HCT116 (cell line): ENCODE data around the gene PBX1. TPM values are rescaled to one million over a fixed set of nuclear protein-coding genes. Genes with fewer than 3 reads are reported as not detected.

ENCODE experiments used
- ATAC-seq: fragments of 200-7000 bp; cut with Tn5 transposase; 2 replicates; pipeline ENCODE4 v1.9.1; 2020; ENCODE audit warnings: mild to moderate bottlenecking, moderate library complexity
- BruUV-seq: library from RNA; stranded (reverse); fragments of 400-500 nt; replicated peaks from 2 replicates; lab custom pipeline; 2021; lab: Mats Ljungman, UMichigan
- CTCF ChIA-PET: fragments of 300-600 bp; sonication (Branson Sonifier 250); formaldehyde crosslinking; loops from one replicate; lab custom pipeline; 2021; ENCODE audit warnings: antibody characterized with exemption; lab: Charles Lee
- POLR2A ChIA-PET: fragments of 300-600, 350-600 bp; sonication (Branson Sonifier 250); formaldehyde crosslinking; loops from one replicate; lab custom pipeline; 2021; ENCODE audit warnings: antibody characterized with exemption; lab: Charles Lee
- RAD21 ChIA-PET, 2 experiments: fragments of 300-600 bp; sonication (Branson Sonifier 250); formaldehyde crosslinking; loops; one replicate each; lab custom pipeline; 2023; ENCODE audit warnings: low total read pairs in 2 of 2; ENCODE audit not compliant: uncharacterized antibody in 2 of 2, unreplicated experiment in 2 of 2, low non-redundant PET in 1 of 2; lab: Charles Lee
- DNase-seq: peaks from one replicate; pipeline ENCODE4 v3.0.0-alpha.2; 2010; ENCODE audit warnings: low read depth, low spot score
- H2AFZ ChIP-seq: fragments of 200-600 bp; shearing (Covaris generic), sonication (generic); 2 replicates; pipeline ENCODE4 v1.6.1; 2017; ENCODE audit warnings: low read depth, mixed run types, mixed read lengths, antibody characterized with exemption, low read length; ENCODE audit not compliant: poor library complexity, severe bottlenecking
- H3K27ac ChIP-seq: 2 replicates; pipeline ENCODE4 v1.5.1; 2012; ENCODE audit warnings: low read depth, low read length
- H3K27me3 ChIP-seq: fragments of 200-600 bp; sonication (generic); 2 replicates; pipeline ENCODE4 v1.6.1; 2016; ENCODE audit warnings: mixed run types, low read length, mixed read lengths; ENCODE audit not compliant: insufficient read depth
- H3K36me3 ChIP-seq, 2 experiments: fragments of 200-500 bp in 1 of 2; fragments of 200-600 bp in 1 of 2; sonication (Bioruptor generic) in 1 of 2; sonication (generic) in 1 of 2; 2 replicates each; pipeline versions ENCODE4 v1.5.1 to v1.6.1; 2014 to 2016; ENCODE audit warnings: low read length in 2 of 2, inconsistent platforms in 1 of 2, mixed read lengths in 1 of 2, mixed run types in 1 of 2; ENCODE audit not compliant: insufficient read depth in 2 of 2, control insufficient read depth in 1 of 2
- H3K4me1 ChIP-seq, 2 experiments: fragments of 200-600 bp in 1 of 2; sonication (generic) in 1 of 2; 2 replicates each; pipeline versions ENCODE4 v1.5.1 to v1.6.1; 2012 to 2017; ENCODE audit warnings: low read length in 2 of 2, inconsistent platforms in 1 of 2, mild to moderate bottlenecking in 1 of 2, mixed read lengths in 1 of 2, mixed run types in 1 of 2, moderate library complexity in 1 of 2; ENCODE audit not compliant: insufficient read depth in 2 of 2, control insufficient read depth in 1 of 2
- H3K4me2 ChIP-seq: fragments of 200-600 bp; sonication (generic); 2 replicates; pipeline ENCODE4 v1.6.1; 2017; ENCODE audit warnings: mixed run types, low read length, mixed read lengths
- H3K4me3 ChIP-seq, 2 experiments: fragments of 200-600 bp in 1 of 2; sonication (generic) in 1 of 2; replicated peaks in 1 of 2; 2 replicates each; pipeline ENCODE4 v1.5.1; 2011 to 2016; ENCODE audit warnings: low read length in 2 of 2, control low read depth in 1 of 2, low read depth in 1 of 2, mild to moderate bottlenecking in 1 of 2, mixed read lengths in 1 of 2, mixed run types in 1 of 2
- H3K79me2 ChIP-seq: fragments of 200-600 bp; sonication (generic); 2 replicates; pipeline ENCODE4 v1.6.1; 2017; ENCODE audit warnings: mild to moderate bottlenecking, mixed run types, low read length, moderate library complexity, mixed read lengths; ENCODE audit not compliant: insufficient read depth
- H3K9ac ChIP-seq: fragments of 200-600 bp; sonication (generic); 2 replicates; pipeline ENCODE4 v1.6.1; 2016; ENCODE audit warnings: low read length, mixed read lengths
- H3K9me2 ChIP-seq: fragments of 200-600 bp; sonication (generic), shearing (Covaris generic); 2 replicates; pipeline ENCODE4 v1.6.1; 2017; ENCODE audit warnings: mixed run types, mild to moderate bottlenecking, moderate library complexity; ENCODE audit not compliant: insufficient read depth
- H3K9me3 ChIP-seq, 2 experiments: fragments of 200-500 bp in 1 of 2; fragments of 200-600 bp in 1 of 2; sonication (Bioruptor generic) in 1 of 2; sonication (generic) in 1 of 2; 2 replicates each; pipeline ENCODE4 v1.6.1; 2014 to 2017; ENCODE audit warnings: low read length in 2 of 2, mixed read lengths in 2 of 2, inconsistent platforms in 1 of 2, low read depth in 1 of 2, mild to moderate bottlenecking in 1 of 2, mixed run types in 1 of 2, moderate library complexity in 1 of 2; ENCODE audit not compliant: control insufficient read depth in 1 of 2, insufficient read depth in 1 of 2
- H4K20me1 ChIP-seq: fragments of 200-600 bp; sonication (generic), shearing (Covaris generic); 2 replicates; pipeline ENCODE4 v1.6.1; 2017; ENCODE audit warnings: mixed run types, mild to moderate bottlenecking, moderate library complexity; ENCODE audit not compliant: insufficient read depth
- EGR1 ChIP-seq: IDR thresholded peaks from 2 replicates; pipeline ENCODE4 v1.6.1; 2012; ENCODE audit warnings: low read depth
- ELF1 ChIP-seq: IDR thresholded peaks from 2 replicates; pipeline ENCODE4 v1.6.1; 2012; ENCODE audit warnings: low read depth, borderline replicate concordance
- EZH2 ChIP-seq: fragments of 200-600 bp; sonication (generic); IDR thresholded peaks from 2 replicates; pipeline ENCODE4 v1.6.1; 2017; ENCODE audit warnings: antibody characterized with exemption, mixed run types
- POLR2A ChIP-seq: IDR thresholded peaks from 2 replicates; pipeline ENCODE4 v1.7.0; 2011; ENCODE audit warnings: borderline replicate concordance; ENCODE audit not compliant: insufficient read depth, insufficient read length; ENCODE audit errors: extremely low read depth
- SIN3A ChIP-seq: IDR thresholded peaks from 2 replicates; pipeline ENCODE4 v1.6.1; 2012; ENCODE audit warnings: low read depth
- SP1 ChIP-seq: IDR thresholded peaks from 2 replicates; pipeline ENCODE4 v1.6.1; 2012; ENCODE audit warnings: low read depth
- SRF ChIP-seq: IDR thresholded peaks from 2 replicates; pipeline ENCODE4 v1.6.1; 2012; ENCODE audit warnings: low read depth
- YY1 ChIP-seq: IDR thresholded peaks from 2 replicates; pipeline ENCODE4 v1.6.1; 2011; ENCODE audit warnings: low read length, low read depth, moderate library complexity, mild to moderate bottlenecking; ENCODE audit not compliant: insufficient replicate concordance; ENCODE audit errors: extremely low read depth
- ZFX ChIP-seq: fragments of 450-650 bp; IDR thresholded peaks from 2 replicates; pipeline ENCODE4 v1.6.1; 2017
- intact Hi-C: fragments of 100-400 bp; cut with micrococcal nuclease; formaldehyde crosslinking; loops from 2 replicates; pipeline ENCODE4 v1.10.0; 2022
- total RNA-seq: library from RNA; stranded (reverse); gene quantifications from one replicate; pipeline ENCODE4 v1.2.1, GENCODE V29; 2021; ENCODE audit not compliant: unreplicated experiment
- TF ChIP-seq, protein P1 (sequence below), 3 experiments: fragments of 200-600 bp in 1 of 3; sonication (generic) in 1 of 3; IDR thresholded peaks in 2 of 3; conservative IDR thresholded peaks in 1 of 3; 2 replicates each; pipeline ENCODE4 v1.5.1; 2012 to 2017; ENCODE audit warnings: low read depth in 2 of 3, low read length in 2 of 3, antibody characterized with exemption in 1 of 3, borderline replicate concordance in 1 of 3, control low read depth in 1 of 3, mild to moderate bottlenecking in 1 of 3, mixed read lengths in 1 of 3, mixed run types in 1 of 3, moderate library complexity in 1 of 3; ENCODE audit not compliant: insufficient read depth in 1 of 3

Gene PBX1
- total RNA-seq, 1 experiment from 2014 or later: 29.6 TPM

GRCh38 chr1:164709541-164710278 lies 150.7 kb downstream of the PBX1 start:
- BruUV-seq: no TSS peak
- H3K9me2 ChIP-seq: no peaks in the 10 kb centered on the region
- intact Hi-C loops: no loop called here
- no peak for ATAC-seq
- no peak overlapping the region for H3K27ac ChIP-seq
- RAD21 ChIA-PET: no interaction called here
- H3K4me1 ChIP-seq: peaks cover 8 to 24% of the 10 kb centered on the region in 2 experiments; a peak in 3 of 4 replicates
- no peak overlapping the region for H3K4me2 ChIP-seq
- POLR2A ChIA-PET: no interaction called here
- H3K27me3 ChIP-seq: no peaks in the 10 kb centered on the region
- CTCF ChIA-PET: no interaction called here
- no peaks in the 10 kb centered on the region for H3K9me3 ChIP-seq
- no peaks in the 10 kb centered on the region for H3K79me2 ChIP-seq
- no peak overlapping the region for H2AFZ ChIP-seq
- H3K9ac ChIP-seq: no peak overlapping the region
- no peaks in the 10 kb centered on the region for H3K36me3 ChIP-seq
- no peak for TF ChIP-seq SP1
- TF ChIP-seq, protein P1, sequence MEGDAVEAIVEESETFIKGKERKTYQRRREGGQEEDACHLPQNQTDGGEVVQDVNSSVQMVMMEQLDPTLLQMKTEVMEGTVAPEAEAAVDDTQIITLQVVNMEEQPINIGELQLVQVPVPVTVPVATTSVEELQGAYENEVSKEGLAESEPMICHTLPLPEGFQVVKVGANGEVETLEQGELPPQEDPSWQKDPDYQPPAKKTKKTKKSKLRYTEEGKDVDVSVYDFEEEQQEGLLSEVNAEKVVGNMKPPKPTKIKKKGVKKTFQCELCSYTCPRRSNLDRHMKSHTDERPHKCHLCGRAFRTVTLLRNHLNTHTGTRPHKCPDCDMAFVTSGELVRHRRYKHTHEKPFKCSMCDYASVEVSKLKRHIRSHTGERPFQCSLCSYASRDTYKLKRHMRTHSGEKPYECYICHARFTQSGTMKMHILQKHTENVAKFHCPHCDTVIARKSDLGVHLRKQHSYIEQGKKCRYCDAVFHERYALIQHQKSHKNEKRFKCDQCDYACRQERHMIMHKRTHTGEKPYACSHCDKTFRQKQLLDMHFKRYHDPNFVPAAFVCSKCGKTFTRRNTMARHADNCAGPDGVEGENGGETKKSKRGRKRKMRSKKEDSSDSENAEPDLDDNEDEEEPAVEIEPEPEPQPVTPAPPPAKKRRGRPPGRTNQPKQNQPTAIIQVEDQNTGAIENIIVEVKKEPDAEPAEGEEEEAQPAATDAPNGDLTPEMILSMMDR (IDR thresholded peaks at IDR 0.05 in 2 of 3, conservative IDR thresholded peaks at IDR 0.05 in 1 of 3; ENCODE audit: borderline replicate concordance in 1 of 3, insufficient read depth in 1 of 3, low read depth in 2 of 3, low read length in 2 of 3): no peak
- TF ChIP-seq ELF1: no peak
- no peak for TF ChIP-seq SIN3A
- no peak for TF ChIP-seq POLR2A
- TF ChIP-seq EGR1: no peak
- TF ChIP-seq YY1: no peak
- no peak for TF ChIP-seq SRF
- no peak for TF ChIP-seq ZFX
- TF ChIP-seq EZH2: no peak
- H3K4me3 ChIP-seq: no peak overlapping the region
- no peaks in the 10 kb centered on the region for H4K20me1 ChIP-seq
- DNase-seq: no peak
